Measurements from ENCODE around the gene RAB37.

The RAB37 gene

DNA sequence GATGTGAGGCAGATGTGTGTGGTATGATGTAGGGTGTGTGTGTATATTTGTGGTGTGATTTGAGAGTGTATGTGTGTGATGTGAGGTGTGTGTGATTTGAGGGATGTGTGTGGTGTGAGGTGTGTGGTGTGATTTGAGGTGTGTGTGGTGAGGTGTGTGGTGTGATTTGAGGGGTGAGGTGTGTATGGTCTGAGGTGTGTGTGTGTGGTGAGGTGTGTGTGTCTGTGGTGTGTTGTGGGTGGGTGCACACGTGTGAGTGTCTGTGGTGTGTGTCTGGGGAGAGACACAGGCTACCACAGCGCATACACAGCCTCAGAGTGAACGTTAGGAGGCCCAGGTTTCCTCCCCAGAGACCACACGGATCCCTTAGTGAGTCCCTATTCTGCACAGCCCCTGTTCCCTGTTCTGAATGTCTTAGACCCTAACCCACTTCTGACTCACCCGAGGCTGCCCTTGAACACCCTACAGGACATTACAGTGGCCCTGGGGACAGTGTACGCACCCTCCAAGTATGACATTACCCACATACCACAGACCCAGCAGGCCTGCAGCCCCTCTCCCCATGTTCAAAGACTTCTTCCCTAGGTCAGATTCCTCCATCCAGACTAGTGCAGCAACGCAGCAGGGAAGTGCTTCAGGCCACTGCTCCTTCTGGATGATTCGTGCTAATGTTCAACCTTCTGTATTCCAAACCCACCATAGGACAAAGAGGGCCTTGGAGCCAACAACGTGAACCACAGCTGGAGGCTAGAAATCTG lies 3.5 kb upstream of the RAB37 start:
- Mint-ChIP-seq H3K27me3 (no peaks in the 10 kb centered on the region), H3K9me3 (no peaks in the 10 kb centered on the region), H3K4me3 (no peak overlapping the region), H3K4me1 (peaks cover 20 to 21% of the 10 kb centered on the region in 2 donors), H3K36me3 (no peaks in the 10 kb centered on the region), H3K27ac (no peak overlapping the region)
- no peak for ATAC-seq (replicated peaks)
- DNase-seq, result no peak

DNA sequence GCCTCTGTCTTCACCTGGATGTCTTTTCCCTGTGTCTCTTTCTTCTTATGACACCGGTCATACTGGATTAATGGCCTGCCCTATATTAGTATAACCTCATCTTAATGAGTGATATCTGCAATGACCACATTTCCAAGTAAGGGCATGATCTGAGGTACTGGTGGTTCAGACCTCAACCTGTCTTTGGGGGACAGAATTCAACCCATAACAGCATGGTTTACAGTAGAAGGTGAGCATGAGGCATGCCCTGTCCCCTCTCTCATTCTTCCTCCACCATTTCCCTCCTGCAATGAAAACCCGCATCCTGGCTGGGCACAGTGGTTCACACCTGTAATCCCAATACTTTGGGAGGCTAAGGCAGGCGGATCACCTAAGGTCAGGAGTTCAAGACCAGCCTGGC lies 2.8 kb upstream of the RAB37 start:
- peaks cover 27 to 28% of the 10 kb centered on the region in 2 donors for H3K4me1 Mint-ChIP-seq
- H3K9me3 Mint-ChIP-seq, result no peaks in the 10 kb centered on the region
- H3K27ac Mint-ChIP-seq, result no peak overlapping the region
- no peaks in the 10 kb centered on the region for H3K27me3 Mint-ChIP-seq
- no peaks in the 10 kb centered on the region for H3K36me3 Mint-ChIP-seq
- DNase-seq (no peak), ATAC-seq (replicated peaks) (no peak)
- no peak overlapping the region for H3K4me3 Mint-ChIP-seq

DNA sequence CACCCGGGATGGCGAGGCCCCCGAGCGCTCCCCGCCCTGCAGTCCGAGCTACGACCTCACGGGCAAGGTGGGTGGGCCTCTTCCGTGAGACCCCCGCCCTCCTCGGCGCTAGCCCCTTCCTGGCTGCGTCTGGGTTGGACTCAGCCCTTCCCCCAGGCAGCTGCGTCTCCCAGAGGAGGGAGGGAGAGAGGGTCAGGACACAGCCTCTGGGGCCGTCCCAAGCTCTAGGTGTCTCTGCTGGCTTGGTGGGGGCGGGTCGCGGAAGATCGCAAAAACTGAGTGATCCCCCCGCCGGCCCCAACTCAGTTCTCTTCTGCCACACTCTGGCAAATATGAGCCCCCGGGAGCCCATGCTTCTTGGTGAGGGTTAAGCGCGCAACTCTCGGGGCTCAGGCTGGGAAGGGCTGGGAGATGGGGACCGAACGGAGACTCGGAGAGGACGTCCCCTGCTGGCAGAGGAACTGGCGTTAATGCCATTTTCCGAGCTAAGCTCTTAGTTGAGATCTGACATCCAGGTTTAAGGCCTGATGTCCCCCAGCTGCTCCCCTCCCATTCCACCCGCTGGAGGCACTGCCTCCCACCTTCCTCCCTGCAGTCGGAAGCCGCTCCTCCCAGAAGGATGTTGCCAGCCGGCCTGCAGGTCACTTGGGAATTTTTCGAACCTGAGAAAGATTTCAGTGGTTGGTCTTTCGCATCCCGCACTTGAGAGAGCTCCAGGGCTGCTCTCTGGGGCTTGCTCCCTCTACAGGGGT lies 419 bp downstream of the RAB37 start:
- Mint-ChIP-seq H3K9me3 (no peaks in the 10 kb centered on the region), H3K27ac (peak overlapping the region; percentile 10), H3K27me3 (no peaks in the 10 kb centered on the region), H3K4me3 (peak overlapping the region; percentile 79 to 80), H3K4me1 (peaks cover 46 to 58% of the 10 kb centered on the region in 2 donors), H3K36me3 (no peaks in the 10 kb centered on the region)
- ATAC-seq (replicated peaks), result peak in 1 of 2 donors; percentile 11
- no peak for DNase-seq

DNA sequence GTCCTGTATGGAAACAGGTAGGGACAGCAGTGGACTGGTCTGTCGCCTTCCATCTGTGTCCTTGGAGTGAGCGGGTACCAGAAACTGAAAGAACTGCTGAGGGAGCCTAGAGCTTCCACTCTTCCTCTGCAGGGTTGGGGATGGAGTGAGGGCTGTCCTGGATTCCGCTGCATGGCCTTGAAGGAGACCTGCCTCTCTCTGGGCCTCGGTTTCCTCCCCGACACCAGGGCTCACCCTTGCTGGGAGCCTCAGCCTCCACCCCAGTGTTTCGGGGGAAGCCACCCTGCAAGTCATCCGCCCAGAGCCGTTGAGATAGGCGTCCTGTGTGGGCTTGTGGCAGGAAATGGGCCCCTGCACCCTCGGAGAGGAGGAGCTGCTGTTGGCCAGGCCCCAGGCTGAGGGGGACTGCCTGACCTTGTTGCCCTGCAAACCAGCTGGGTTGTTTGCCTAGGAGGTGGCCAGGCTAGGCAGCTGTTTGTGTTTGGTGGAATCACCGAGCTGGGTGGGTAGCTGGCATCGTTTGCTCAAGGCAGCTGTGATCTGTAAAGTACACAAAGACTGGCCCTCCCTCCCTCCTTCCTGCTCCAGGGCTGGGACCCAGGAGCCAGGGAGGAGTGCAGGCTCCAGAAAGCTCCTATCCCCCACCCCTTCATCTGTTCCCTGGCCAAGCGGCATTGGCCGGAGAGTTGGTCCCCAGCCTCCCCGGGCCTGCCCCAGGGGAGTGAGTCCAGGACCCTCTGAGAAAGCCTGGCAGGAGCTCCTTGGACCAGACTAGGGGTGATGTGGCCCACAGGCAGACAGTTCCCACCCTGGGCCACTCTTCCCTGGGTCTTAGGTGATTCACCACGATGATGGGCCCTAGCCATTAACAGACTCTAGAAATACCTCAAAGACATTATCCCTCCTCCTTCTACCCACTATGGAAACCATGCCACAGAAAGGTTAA lies 1.3 kb downstream of the RAB37 start:
- H3K27ac Mint-ChIP-seq, result peak overlapping the region; percentile 16
- H3K4me1 Mint-ChIP-seq, result peaks cover 52 to 66% of the 10 kb centered on the region in 2 donors
- ATAC-seq (replicated peaks), result peak; percentile 55 to 61
- H3K9me3 Mint-ChIP-seq, result no peaks in the 10 kb centered on the region
- H3K36me3 Mint-ChIP-seq, result no peaks in the 10 kb centered on the region
- no peaks in the 10 kb centered on the region for H3K27me3 Mint-ChIP-seq
- peak overlapping the region; percentile 79 to 80 for H3K4me3 Mint-ChIP-seq
- peak; percentile 49 for DNase-seq

DNA sequence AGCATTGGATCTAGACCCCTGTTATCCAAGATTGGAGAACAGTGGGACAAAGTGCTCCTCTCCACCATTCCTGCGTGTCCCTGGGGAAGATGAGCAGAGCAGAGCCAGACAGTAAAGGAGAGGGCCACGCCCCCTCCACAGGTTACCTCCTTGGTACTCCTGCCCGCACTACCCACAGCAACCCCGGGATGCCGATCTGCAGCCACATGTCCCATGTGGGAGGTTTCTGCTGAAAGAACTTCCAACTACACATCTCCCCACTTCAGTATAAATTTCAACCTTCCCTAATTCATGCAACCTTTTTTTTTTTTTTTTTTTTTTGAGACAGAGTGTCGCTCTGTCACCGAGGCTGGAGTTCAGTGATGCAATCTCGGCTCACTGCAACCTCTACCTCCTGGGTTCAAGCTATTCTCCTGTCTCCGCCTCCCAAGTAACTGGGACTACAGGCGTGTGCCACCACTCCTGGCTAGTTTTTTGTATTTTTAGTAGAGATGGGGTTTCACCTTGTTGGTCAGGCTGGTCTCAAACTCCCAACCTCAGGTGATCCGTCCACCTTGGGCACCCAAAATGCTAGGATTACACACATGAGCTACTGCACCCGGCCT lies 2.3 kb downstream of the RAB37 start:
- Mint-ChIP-seq H3K4me3 (peak overlapping the region in 1 of 2 donors; percentile 33), H3K27ac (no peak overlapping the region), H3K9me3 (no peaks in the 10 kb centered on the region), H3K36me3 (no peaks in the 10 kb centered on the region), H3K27me3 (no peaks in the 10 kb centered on the region), H3K4me1 (peaks cover 61 to 76% of the 10 kb centered on the region in 2 donors)
- no peak for DNase-seq
- ATAC-seq (replicated peaks), result no peak

DNA sequence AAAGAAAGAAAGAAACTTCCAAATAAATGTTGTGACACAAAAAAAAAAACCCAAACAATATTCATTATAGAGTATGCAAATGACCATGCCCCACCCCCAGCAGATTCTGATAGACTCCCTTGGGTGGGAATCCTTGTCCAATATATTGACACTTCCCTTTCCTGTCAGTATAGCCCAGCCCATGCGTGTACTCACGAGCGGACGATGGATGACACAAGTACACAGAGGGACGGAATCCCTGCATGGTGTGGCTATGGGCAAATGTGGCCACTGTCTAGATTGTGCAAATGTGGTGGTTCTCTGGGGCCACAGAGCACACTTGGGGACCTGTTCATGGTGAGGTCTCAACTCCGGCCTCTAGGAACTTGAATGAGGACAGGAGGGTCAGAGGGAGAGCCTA lies 3.1 kb downstream of the RAB37 start:
- DNase-seq (no peak), ATAC-seq (replicated peaks) (no peak)
- Mint-ChIP-seq H3K4me3 (no peak overlapping the region), H3K27ac (no peak overlapping the region), H3K4me1 (peaks cover 63 to 83% of the 10 kb centered on the region in 2 donors), H3K9me3 (no peaks in the 10 kb centered on the region), H3K27me3 (no peaks in the 10 kb centered on the region), H3K36me3 (no peaks in the 10 kb centered on the region)

DNA sequence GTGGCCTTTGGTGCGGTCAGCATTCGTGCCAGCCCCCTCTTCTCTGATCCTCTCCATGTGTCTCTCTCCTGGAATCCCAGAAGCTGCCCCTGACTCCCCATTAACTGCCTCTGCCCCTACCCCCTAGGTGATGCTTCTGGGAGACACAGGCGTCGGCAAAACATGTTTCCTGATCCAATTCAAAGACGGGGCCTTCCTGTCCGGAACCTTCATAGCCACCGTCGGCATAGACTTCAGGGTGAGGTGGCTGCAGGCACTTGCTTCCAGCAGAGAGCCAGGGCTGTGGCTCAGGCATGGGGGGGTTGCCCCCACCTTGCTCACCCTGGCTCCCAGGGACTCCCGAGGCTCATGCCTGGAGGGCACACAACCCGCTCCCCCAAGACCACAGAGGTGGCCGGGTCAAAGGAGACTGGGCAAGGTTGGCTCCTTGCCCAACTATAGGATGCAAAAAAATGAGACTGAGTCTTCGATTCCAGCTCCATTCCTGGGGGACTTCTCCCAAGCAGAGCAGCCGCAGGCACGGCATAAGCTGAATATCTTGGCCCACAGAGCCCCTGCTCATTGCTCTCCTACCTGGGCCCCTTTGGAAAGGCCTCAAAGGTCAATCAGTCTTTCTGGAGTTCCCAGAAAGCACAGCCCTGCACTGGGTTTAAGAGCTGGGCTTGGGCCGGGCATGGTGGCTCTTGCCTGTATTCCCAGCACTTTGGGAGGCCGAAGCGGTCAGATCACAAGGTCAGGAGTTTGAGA lies 3.8 kb downstream of the RAB37 start:
- Mint-ChIP-seq H3K4me1 (peaks cover 63 to 83% of the 10 kb centered on the region in 2 donors), H3K36me3 (no peaks in the 10 kb centered on the region), H3K27ac (no peak overlapping the region), H3K27me3 (no peaks in the 10 kb centered on the region), H3K4me3 (no peak overlapping the region), H3K9me3 (no peaks in the 10 kb centered on the region)
- DNase-seq, result no peak
- no peak for ATAC-seq (replicated peaks)

DNA sequence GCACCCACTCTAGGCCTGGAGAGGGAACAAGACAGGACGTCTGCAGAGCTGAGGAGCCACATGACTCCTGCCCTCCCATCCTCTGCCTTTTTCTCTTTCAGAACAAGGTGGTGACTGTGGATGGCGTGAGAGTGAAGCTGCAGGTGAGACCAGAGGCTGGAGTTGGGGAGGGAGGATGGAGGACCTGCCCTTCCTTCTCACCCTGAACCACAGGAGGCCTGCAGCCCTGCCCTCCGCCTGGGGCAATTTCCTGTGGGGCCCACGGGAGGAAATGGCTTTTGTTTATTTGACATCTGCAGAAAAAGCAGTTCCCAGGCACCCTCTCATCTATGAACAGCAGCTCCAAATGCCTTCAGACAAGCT lies 5.1 kb downstream of the RAB37 start:
- ATAC-seq (replicated peaks), result peak; percentile 41 to 52
- Mint-ChIP-seq H3K4me3 (peak overlapping the region in 1 of 2 donors; percentile 38), H3K36me3 (no peaks in the 10 kb centered on the region), H3K9me3 (no peaks in the 10 kb centered on the region), H3K27me3 (no peaks in the 10 kb centered on the region), H3K4me1 (peaks cover 61 to 80% of the 10 kb centered on the region in 2 donors), H3K27ac (peak overlapping the region; percentile 75)
- no peak for DNase-seq

DNA sequence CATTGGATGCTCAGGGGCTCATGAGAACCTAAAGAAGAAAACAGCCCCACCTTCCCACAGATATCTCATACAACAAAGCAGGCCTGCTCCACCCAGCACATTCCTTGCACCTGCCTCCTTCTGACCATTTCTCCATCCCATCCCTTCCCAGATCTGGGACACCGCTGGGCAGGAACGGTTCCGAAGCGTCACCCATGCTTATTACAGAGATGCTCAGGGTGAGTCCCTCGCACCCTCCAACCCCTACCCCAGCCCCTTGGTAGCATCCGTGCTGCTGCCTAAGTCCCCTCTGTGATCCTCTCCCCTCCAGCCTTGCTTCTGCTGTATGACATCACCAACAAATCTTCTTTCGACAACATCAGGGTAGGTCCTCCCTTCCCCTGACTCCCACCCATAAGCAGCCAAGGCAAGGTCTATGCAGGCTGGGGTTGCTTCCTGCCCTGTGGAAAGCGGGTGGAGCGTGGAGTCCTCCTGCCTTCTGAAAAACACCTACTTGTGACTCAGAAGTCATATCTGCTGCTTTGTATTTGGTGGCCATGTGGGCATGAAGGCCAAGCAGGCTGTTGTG lies 6.0 kb downstream of the RAB37 start:
- Mint-ChIP-seq H3K36me3 (no peaks in the 10 kb centered on the region), H3K27ac (peak overlapping the region; percentile 59), H3K4me3 (peak overlapping the region in 1 of 2 donors; percentile 45), H3K9me3 (no peaks in the 10 kb centered on the region), H3K4me1 (peaks cover 55 to 81% of the 10 kb centered on the region in 2 donors), H3K27me3 (no peaks in the 10 kb centered on the region)
- ATAC-seq (replicated peaks), result no peak
- no peak for DNase-seq

DNA sequence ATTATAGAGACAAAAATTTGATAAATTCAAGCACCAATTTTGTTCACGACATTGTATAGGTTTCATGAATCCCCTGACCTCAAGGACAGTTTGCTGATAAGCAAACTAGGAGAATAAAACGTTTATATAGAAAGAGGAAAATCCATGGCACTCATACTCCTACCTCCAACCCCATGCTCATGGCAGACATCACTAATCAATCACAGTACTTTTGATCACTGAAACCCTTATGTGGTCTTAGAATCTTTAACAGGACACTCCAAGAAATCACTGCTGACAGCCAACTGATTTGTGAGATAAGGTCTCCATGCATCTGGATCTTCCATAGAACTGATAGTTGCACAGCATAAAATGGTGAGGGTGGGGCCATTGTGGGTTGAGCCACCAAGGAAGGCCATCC lies 6.7 kb downstream of the RAB37 start:
- no peak overlapping the region for H3K4me3 Mint-ChIP-seq
- no peaks in the 10 kb centered on the region for H3K9me3 Mint-ChIP-seq
- H3K27me3 Mint-ChIP-seq, result no peaks in the 10 kb centered on the region
- no peak for ATAC-seq (replicated peaks)
- H3K27ac Mint-ChIP-seq, result peak overlapping the region; percentile 59
- H3K36me3 Mint-ChIP-seq, result no peaks in the 10 kb centered on the region
- no peak for DNase-seq
- peaks cover 48 to 74% of the 10 kb centered on the region in 2 donors for H3K4me1 Mint-ChIP-seq

DNA sequence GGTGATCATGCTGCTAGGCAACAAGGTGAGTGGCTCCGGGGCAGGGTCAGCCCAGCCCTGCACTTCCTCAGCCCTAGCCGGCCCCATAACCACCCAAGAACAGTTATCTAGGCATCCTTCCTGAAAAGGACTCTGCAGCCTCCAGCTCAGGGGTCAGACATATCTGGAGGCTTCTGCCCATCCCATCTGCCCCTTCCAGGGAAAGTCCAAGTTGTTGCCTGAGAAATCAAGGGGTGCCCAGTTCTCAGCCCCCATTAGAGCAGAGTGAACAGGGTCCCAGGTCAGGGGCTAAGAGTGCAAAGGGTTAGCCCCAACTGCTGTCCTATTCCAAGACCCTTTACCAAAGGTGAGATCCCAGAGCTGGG lies 7.3 kb downstream of the RAB37 start:
- H3K4me3 Mint-ChIP-seq, result no peak overlapping the region
- H3K27me3 Mint-ChIP-seq, result no peaks in the 10 kb centered on the region
- H3K36me3 Mint-ChIP-seq, result no peaks in the 10 kb centered on the region
- H3K27ac Mint-ChIP-seq, result peak overlapping the region; percentile 44
- peaks cover 42 to 69% of the 10 kb centered on the region in 2 donors for H3K4me1 Mint-ChIP-seq
- DNase-seq (no peak), ATAC-seq (replicated peaks) (no peak)
- H3K9me3 Mint-ChIP-seq, result no peaks in the 10 kb centered on the region

DNA sequence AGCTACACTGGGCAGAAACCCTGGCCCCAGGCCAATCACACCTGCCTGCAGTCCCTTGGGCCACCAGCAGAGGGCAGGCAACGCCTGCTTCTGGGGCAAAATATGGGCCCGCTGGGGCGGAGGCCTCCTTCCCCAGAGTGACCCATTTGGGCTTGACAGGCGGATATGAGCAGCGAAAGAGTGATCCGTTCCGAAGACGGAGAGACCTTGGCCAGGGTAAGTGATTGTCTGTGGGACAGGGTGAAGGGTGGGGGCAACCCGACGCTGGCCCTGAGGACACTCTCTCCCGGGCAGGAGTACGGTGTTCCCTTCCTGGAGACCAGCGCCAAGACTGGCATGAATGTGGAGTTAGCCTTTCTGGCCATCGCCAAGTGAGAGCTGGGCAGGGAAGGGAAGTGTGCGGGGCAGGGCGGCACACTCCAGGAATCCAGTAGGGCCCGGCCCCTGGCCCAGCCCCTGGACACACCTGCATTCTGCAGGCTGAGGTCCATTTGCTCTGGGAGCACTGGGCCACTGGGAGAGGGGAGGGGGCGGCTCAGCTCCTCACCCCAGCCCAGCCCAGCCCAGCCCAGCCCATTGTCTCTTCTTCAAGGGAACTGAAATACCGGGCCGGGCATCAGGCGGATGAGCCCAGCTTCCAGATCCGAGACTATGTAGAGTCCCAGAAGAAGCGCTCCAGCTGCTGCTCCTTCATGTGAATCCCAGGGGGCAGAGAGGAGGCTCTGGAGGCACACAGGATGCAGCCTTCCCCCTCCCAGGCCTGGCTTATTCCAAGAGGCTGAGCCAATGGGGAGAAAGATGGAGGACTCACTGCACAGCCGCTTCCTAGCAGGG lies 7.9 kb downstream of the RAB37 start:
- peak overlapping the region; percentile 44 for H3K27ac Mint-ChIP-seq
- DNase-seq, result peak; percentile 78

More for the DNA sequence above, 7.9 kb downstream of the RAB37 start:
- Mint-ChIP-seq H3K4me3 (peak overlapping the region in 1 of 2 donors; percentile 51), H3K4me1 (peaks cover 46 to 69% of the 10 kb centered on the region in 2 donors), H3K27me3 (no peaks in the 10 kb centered on the region), H3K9me3 (no peaks in the 10 kb centered on the region), H3K36me3 (no peaks in the 10 kb centered on the region)
- ATAC-seq (replicated peaks), result peak; percentile 12 to 15

All from stimulated activated naive B cell treated with anti-CD40 and anti-IgM and Interleukin-4, amounts not matched to agents 10 μg/mL and 1 μg/mL and 100 μg/mL, for 72 hours (primary cell).